RKO (cell line): Measurements from ENCODE around the gene SPATA1.
A peak's percentile ranks its signal among the peaks of the same experiment; 100 is the strongest.

Experiments
- DNase-seq: peaks from one replicate; pipeline ENCODE4 v3.0.0-alpha.2; 2016; ENCODE audit warnings: low spot score

The SPATA1 gene

GRCh38 chr1:84508510-84508909 is 2.3 kb downstream of the SPATA1 start:
- no peak for DNase-seq

- no peak for DNase-seq
Measured at GRCh38 chr1:84509029-84509428, 2.8 kb downstream of the SPATA1 start.

- DNase-seq: no peak
Measured at GRCh38 chr1:84510165-84510564, 4.0 kb downstream of the SPATA1 start.

GRCh38 chr1:84510668-84511067 is 4.5 kb downstream of the SPATA1 start:
- DNase-seq: no peak

- no peak for DNase-seq
Measured at GRCh38 chr1:84524590-84524989, 18.4 kb downstream of the SPATA1 start.

GRCh38 chr1:84525779-84526178 is 19.6 kb downstream of the SPATA1 start:
- DNase-seq: no peak

- DNase-seq: no peak
Measured at GRCh38 chr1:84538599-84538998, 32.4 kb downstream of the SPATA1 start.

GRCh38 chr1:84539972-84540371 is 33.8 kb downstream of the SPATA1 start:
- no peak for DNase-seq

- DNase-seq: no peak
Measured at GRCh38 chr1:84540759-84541158, 34.6 kb downstream of the SPATA1 start.

- peak; percentile 27 for DNase-seq
Measured at GRCh38 chr1:84541679-84542078, 35.5 kb downstream of the SPATA1 start.

- no peak for DNase-seq
Measured at GRCh38 chr1:84550826-84551225, 44.6 kb downstream of the SPATA1 start.

- DNase-seq: no peak
Measured at GRCh38 chr1:84569216-84569615, 63.0 kb downstream of the SPATA1 start.

- peak; percentile 58 for DNase-seq
Measured at GRCh38 chr1:84570436-84571149, 64.4 kb downstream of the SPATA1 start.

GRCh38 chr1:84571150-84571535 is 65.0 kb downstream of the SPATA1 start:
- DNase-seq: peak; percentile 71

- peak; percentile 59 for DNase-seq
Measured at GRCh38 chr1:84573481-84573966, 67.3 kb downstream of the SPATA1 start.

- peak; percentile 89 for DNase-seq
Measured at GRCh38 chr1:84573967-84574842, 68.0 kb downstream of the SPATA1 start, which contains the start of gene CTBS. TSS of gene CTBS (minus strand) at chr1:84574440. CDS start at chr1:84574415, 25 bp downstream.

GRCh38 chr1:84574936-84575335 is 68.8 kb downstream of the SPATA1 start:
- DNase-seq: no peak

GRCh38 chr1:84581648-84582047 is 75.5 kb downstream of the SPATA1 start:
- no peak for DNase-seq

- DNase-seq: no peak
Measured at GRCh38 chr1:84582802-84583587, 76.8 kb downstream of the SPATA1 start.

GRCh38 chr1:84583648-84584047 is 77.5 kb downstream of the SPATA1 start:
- DNase-seq: no peak

GRCh38 chr1:84584126-84584525 is 77.9 kb downstream of the SPATA1 start:
- DNase-seq: no peak

- DNase-seq: no peak
Measured at GRCh38 chr1:84585803-84586202, 79.6 kb downstream of the SPATA1 start.
